UCSD-AML1 (cell line): ENCODE results near the gene MAP3K19.
A peak's percentile ranks its signal among the peaks of the same experiment; 100 is the strongest.

ENCODE experiments used
- DNase-seq: peaks from one replicate; lab custom pipeline; 2025; ENCODE audit not compliant: unreplicated experiment; lab: John Stamatoyannopoulos, UW

Gene MAP3K19

DNA sequence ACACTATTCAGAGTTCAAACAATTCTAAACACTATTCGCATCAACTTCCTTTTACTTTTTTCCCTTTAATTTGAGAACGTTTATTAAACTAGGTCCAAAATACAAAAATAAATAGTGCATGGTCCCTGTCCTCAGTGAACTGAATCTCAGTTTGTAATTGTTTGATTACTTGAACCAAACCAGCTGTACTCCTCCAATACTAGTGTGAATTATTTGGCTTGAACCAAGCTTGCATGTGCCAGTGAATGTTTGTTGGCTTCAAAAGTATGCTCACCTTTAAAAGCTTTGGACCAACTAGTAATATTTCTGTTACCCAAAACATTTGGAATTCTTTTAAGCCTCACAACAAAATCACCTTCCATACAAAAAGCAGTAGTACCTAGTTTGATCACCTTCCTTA lies 113.1 kb downstream of the MAP3K19 start:
- DNase-seq = no peak

DNA sequence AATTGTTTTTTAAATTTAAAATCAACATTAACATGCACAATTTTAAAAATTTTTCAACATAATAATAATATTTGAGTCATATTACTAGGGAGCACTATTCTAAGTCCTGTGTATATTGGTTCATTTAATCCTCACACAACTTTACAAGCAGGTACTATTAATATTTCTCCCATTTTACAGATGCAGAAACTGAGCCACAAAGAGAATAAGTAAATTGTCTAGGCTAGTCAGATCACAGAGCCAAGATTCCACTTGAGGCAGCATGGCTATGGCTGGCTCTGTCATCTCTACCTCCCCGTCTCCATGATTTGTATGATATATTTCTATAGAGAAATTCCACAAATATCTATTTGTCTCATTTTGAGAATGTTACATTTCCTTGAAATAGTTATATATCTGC lies 113.5 kb downstream of the MAP3K19 start:
- no peak for DNase-seq

DNA sequence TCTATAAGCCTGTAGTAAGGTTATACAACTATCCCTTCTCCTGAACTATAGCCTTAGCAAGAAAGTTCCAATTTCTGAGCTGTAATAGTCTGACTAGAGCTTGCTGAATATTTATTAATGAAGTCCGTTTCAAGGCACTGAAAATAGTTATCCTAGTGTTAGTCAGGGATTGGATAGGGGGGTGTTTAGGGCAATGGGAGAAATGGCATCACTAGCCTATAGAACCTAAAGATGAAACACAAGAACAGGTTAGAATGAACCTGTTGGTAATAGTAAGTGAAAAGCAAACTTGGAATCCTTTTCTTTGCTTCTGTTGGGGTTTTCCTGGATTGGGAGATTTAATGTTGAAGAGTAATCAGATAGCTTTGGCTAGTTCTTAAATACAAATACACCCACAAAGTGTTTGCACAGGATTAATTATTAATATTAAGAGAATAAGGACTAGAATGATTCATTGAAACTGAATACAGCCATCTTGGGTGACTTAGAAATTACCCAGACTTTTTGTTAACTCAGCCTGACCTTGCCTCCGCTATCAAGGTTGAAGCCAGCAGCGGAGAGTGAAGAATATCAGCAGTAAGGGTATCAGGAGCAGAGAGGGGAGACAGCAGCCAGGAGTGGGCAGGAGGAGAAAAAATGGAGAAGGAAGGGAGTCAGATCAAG lies 114.3 kb downstream of the MAP3K19 start:
- no peak for DNase-seq

DNA sequence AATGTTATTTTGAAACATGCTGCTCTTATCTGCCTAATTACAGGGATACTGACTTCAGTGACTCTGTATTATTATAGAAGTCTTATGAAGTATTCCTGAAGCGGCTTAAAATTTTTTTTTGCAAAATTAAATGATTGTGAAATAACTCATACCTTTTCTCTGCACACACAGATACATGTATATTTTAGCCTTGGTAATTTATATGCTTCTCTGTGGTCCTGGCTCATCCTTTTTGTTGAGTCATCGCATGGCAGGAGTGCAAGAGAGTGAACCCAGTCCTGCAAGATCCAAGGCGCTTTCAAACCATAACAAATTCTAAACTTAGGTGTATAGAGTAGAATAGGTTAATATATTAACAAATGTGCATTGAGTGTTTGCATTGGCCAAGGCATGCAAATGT lies 120.1 kb downstream of the MAP3K19 start:
- DNase-seq = no peak

DNA sequence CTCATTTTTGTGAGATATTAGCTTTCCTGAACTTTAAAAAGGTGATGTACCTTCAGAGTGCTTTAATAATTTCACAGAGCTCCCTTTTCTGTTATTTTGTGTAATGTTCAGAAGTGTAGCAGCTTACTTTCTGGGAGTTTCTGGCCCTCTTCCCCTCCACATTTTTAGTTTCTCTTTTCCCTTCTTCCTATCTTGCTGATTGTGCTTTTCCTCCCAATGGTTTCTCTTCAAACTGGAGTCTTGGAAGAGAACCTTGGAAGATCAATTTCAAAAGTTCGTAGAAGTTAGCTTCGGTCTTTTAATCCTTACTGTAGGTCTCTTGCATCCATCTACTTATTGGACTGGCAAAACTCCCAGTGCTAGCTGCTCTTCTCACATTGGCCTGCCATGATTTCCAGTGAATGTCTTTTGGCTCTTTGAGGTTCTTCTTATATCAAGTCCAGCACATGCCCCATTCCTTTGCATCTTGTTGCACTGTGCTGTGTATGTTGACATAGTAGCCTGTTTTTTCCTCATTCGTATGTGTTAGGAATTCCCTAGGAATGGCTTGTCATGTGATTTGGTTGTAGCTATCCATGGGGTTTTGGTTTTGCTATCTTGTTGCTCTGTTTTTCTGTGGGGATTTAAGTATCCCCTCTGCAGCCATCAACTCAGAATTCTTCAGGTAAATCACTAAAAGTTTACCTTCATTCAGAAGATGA lies 120.9 kb downstream of the MAP3K19 start:
- DNase-seq = no peak

DNA sequence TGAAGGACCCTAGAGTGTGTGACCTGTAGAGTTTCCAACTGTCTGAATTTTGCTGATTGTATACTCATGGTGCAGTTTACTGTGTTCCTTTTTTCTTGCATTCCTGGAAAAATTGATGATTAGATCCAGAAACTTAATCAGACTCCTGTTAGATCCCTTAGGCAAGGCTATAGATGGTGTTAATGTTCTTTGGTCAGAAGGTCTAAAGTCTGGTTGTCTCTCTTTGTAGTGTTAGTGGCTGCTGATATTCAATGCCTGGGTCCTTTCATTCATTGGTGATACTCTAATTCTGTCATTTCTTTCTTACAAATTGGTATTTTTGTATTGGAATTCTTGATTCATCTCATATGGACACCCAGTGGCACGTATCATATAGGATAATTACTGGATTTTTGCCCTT lies 122.3 kb downstream of the MAP3K19 start:
- no peak for DNase-seq

DNA sequence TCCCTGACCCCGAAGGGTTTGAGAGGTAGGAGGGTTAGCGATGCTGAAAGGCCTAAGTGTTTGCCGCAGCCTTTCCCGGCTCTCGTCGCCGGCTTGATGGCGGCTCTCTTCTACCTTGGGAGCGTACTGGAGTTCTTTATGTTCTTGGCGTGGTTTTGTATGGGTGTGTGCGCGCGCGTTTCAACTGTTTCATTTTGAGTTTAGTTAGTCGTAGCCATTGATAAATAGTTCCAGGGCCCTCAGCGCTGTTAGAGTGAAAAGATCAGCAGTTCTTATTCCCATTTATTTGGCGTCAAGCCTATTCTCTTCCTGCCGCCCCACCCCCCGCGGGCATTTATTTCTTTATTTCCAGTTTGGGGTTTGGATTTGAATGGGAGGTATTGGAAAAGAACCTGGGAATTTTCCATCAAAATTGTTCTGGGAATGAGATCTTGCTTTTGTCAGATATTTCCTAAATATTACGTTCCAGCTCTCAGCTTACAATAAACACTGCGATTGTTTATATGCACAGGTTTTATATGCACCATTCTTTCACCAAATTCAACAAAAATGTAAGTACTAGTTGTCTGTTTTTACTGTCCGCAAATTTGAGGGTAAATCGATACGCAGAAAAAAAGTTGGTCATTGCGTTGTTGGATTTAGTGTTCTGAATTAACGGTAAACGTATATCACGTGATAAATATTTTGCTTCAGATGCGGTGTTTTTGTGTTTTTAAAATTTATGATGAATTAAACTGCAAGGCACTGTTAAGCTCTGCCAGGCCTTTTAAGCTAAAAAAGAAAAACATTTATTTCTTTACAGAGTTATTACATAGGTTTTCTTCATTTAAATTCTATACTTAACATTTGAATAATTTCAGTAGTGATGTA lies 127.7 kb downstream of the MAP3K19 start:
- DNase-seq = peak; percentile 50

DNA sequence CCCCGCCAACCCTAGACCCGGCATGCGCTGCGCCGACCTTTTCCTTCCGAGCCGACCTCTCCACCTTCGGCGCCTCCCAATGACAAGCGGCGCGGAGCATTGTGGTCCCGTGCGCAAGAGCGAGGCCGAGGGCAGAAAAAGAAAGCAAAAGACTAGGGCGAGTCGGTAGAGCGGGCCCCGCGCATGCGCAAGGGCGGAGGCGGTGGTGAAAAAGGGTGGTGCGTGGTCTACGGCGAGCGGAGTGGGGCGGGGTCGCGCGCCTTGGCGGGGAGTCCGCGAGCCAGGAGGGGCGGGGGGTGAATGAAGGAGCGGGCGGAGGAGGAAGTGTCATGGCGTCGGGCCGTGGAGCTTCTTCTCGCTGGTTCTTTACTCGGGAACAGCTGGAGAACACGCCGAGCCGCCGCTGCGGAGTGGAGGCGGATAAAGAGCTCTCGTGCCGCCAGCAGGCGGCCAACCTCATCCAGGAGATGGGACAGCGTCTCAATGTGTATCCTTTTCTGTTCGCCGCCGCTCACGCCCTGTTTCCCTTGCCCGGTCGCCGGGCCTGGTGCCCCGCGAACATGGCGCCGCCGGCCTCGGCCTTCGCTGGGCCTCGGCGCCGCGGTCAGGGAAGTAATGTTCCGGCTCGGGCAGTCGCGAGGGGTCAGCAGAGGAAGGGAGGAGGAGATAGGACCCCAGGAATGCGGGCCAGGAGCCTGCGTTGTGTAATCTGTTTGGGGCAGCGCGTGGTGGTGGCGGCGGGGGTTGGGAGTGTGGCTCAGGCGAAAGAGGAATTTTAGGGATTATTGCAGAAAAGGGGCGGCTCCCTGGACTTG lies 128.5 kb downstream of the MAP3K19 start, which contains the start of gene CCNT2:
Gene CCNT2, plus strand, starts transcription at position 297 of the 815 bp plus-strand sequence. Its CDS starts 33 bp downstream, at position 330.
- DNase-seq = peak; percentile 99

DNA sequence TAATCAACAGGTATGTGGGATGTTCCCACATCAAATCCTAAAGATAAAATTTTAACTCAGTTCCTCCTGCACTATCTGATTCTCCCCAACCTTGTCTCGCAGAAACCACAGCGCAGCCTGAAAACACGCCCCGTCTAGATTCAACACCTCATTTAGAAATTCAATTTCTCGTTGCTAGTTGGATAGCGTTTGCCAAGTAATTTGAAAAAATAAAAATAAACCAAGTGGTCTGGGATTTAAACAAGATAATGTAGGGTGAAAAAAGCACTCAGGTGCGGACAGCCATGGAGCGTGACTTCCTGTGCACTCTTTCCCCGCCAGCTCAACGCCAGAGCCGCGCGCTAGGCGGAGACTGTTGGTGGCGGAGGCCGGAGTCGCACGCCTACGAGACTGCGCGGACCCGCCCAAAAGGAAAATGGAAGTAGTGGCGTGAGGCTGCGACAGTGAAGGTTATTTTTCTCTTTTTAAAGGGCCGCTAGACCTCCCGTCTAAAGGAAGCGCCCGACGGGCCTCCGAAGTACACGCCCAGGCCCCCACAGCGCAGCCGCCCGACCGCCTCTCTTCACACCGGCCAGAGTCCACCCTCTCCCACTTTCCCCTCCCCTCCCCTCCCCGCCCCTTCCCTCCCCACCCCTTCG lies 129.2 kb downstream of the MAP3K19 start:
- DNase-seq = no peak

DNA sequence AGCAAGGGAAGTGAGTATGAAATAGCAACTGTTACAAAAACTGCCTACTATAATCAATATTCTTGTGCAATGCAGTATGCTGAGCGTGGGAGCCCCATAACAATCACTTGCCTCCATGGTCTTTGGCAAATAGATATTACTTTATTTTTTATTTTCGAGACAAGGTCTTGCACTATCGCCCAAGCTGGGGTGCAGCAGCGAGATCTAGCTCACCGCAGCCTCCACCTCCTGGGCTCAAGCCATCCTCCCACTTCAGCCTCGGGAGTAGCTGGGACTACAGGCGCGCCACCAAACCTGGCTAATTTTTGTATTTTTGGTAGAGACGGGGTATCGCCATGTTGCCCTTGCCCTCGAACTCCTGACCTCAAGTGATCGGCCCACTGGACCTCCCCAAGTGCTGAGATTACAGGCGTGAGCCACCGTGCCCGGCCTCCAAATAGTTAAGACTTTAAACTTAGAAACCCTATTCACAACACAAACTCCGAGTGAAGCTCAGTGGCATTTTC lies 129.8 kb downstream of the MAP3K19 start:
- peak; percentile 22 for DNase-seq
